Stimulated activated CD4-positive, alpha-beta T cell treated with anti-CD3 and anti-CD28 coated beads, Interleukin-2, amount 100 ng/mL, for 48 hours (primary cell): ENCODE data around the gene D2HGDH.
A peak's percentile ranks its signal among the peaks of the same experiment; 100 is the strongest.
"Not testable (repeated sequence)": the region's sequence is repeated elsewhere in the genome, so short reads cannot be mapped to it uniquely, and the experiment has no call there.

ENCODE experiments used
- DNase-seq, 2 donors: peaks; one replicate each; pipeline ENCODE4 v3.0.0-alpha.2; 2020

Gene D2HGDH

GRCh38 chr2:241726459-241726858, 8.0 kb upstream of the D2HGDH start:
- DNase-seq = no peak

- no peak for DNase-seq
These were observed 6.4 kb upstream of the D2HGDH start for GRCh38 chr2:241728000-241728399.

GRCh38 chr2:241728627-241729026, 5.8 kb upstream of the D2HGDH start:
- DNase-seq = no peak

GRCh38 chr2:241729868-241730267, 4.6 kb upstream of the D2HGDH start:
- no peak for DNase-seq

- no peak for DNase-seq
These were observed 3.6 kb upstream of the D2HGDH start for GRCh38 chr2:241730671-241731293.

GRCh38 chr2:241732513-241733186, 1.8 kb upstream of the D2HGDH start:
- peak; percentile 55 to 59 for DNase-seq

- DNase-seq = no peak
These were observed 831 bp upstream of the D2HGDH start for GRCh38 chr2:241733391-241734207.

GRCh38 chr2:241734208-241734466, 293 bp upstream of the D2HGDH start:
- no peak for DNase-seq

- DNase-seq = no peak
These were observed 1.7 kb downstream of the D2HGDH start for GRCh38 chr2:241736111-241736510.

GRCh38 chr2:241738040-241738686, 3.7 kb downstream of the D2HGDH start:
- DNase-seq = no peak

GRCh38 chr2:241739177-241739576, 4.7 kb downstream of the D2HGDH start:
- DNase-seq = no peak

- peak; percentile 45 to 64 for DNase-seq
These were observed 5.2 kb downstream of the D2HGDH start for GRCh38 chr2:241739651-241740050.

- DNase-seq = no peak
These were observed 6.6 kb downstream of the D2HGDH start for GRCh38 chr2:241741016-241741415.

GRCh38 chr2:241742320-241742939, 8.0 kb downstream of the D2HGDH start:
- no peak for DNase-seq

- not testable (repeated sequence) for DNase-seq
These were observed 8.6 kb downstream of the D2HGDH start for GRCh38 chr2:241743008-241743407.

GRCh38 chr2:241743620-241744019, 9.2 kb downstream of the D2HGDH start:
- DNase-seq = no peak

- DNase-seq = no peak
These were observed 9.8 kb downstream of the D2HGDH start for GRCh38 chr2:241744028-241744754.

GRCh38 chr2:241745276-241745675, 10.8 kb downstream of the D2HGDH start:
- no peak for DNase-seq

GRCh38 chr2:241746084-241746483, 11.7 kb downstream of the D2HGDH start:
- no peak for DNase-seq

- no peak for DNase-seq
These were observed 14.2 kb downstream of the D2HGDH start for GRCh38 chr2:241748468-241749256.

- DNase-seq = no peak
These were observed 15.8 kb downstream of the D2HGDH start for GRCh38 chr2:241750076-241750840.
